Common myeloid progenitor, CD34-positive (primary cell): Measurements from ENCODE around the gene LCA5.

Experiments used
- CTCF ChIA-PET: fragments of 350-600 bp; sonication (Branson Sonifier 250); formaldehyde crosslinking; loops from one replicate; lab custom pipeline; 2021; ENCODE audit warnings: antibody characterized with exemption; lab: Charles Lee
- POLR2A ChIA-PET: fragments of 350-600 bp; sonication (Branson Sonifier 250); formaldehyde crosslinking; loops from one replicate; lab custom pipeline; 2021; ENCODE audit warnings: antibody characterized with exemption; lab: Charles Lee
- DNase-seq, 3 donors: peaks; one replicate each; pipeline versions ENCODE4 v3.0.0 to v3.0.0-alpha.2; 2013
- H3K27ac ChIP-seq, 2 experiments: 1 replicate in 1 of 2; 2 replicates in 1 of 2; pipeline ENCODE4 v1.7.0; 2013; ENCODE audit warnings: inconsistent platforms in 2 of 2, low read length in 2 of 2, mild to moderate bottlenecking in 2 of 2, low read depth in 1 of 2, moderate library complexity in 1 of 2; ENCODE audit not compliant: severe bottlenecking in 2 of 2, insufficient read depth in 1 of 2, poor library complexity in 1 of 2
- H3K27me3 ChIP-seq, 5 experiments: replicated peaks in 2 of 5; 1 replicate in 3 of 5; 2 replicates in 2 of 5; pipeline versions ENCODE4 v1.6.1 to v1.7.0; 2013; ENCODE audit warnings: low read length in 4 of 5, mild to moderate bottlenecking in 2 of 5, moderate library complexity in 2 of 5, inconsistent platforms in 1 of 5; ENCODE audit not compliant: insufficient read depth in 5 of 5, control insufficient read depth in 4 of 5
- H3K36me3 ChIP-seq, 4 experiments: 1 replicate in 2 of 4; 2 replicates in 2 of 4; pipeline versions ENCODE4 v1.6.1 to v1.7.0; 2013; ENCODE audit warnings: low read length in 3 of 4, control low read depth in 1 of 4, mild to moderate bottlenecking in 1 of 4; ENCODE audit not compliant: control insufficient read depth in 4 of 4, insufficient read depth in 4 of 4
- H3K4me1 ChIP-seq, 4 experiments: 1 replicate in 3 of 4; 2 replicates in 1 of 4; pipeline versions ENCODE4 v1.6.1 to v1.7.1; 2013; ENCODE audit warnings: low read length in 3 of 4, mild to moderate bottlenecking in 3 of 4, control low read depth in 1 of 4, inconsistent platforms in 1 of 4, moderate library complexity in 1 of 4; ENCODE audit not compliant: control insufficient read depth in 4 of 4, insufficient read depth in 4 of 4; ENCODE audit errors: control extremely low read depth in 1 of 4
- H3K4me3 ChIP-seq, 7 experiments: 1 replicate in 4 of 7; 2 replicates in 3 of 7; pipeline versions ENCODE4 v1.5.1 to v1.7.0; 2013; ENCODE audit warnings: mild to moderate bottlenecking in 7 of 7, low read length in 6 of 7, moderate library complexity in 6 of 7, inconsistent platforms in 2 of 7, low read depth in 2 of 7, control low read depth in 1 of 7; ENCODE audit not compliant: insufficient read depth in 4 of 7, control insufficient read depth in 1 of 7; ENCODE audit errors: extremely low read depth in 1 of 7
- H3K9me3 ChIP-seq, 5 experiments: 1 replicate in 4 of 5; 2 replicates in 1 of 5; pipeline versions ENCODE4 v1.6.1 to v1.7.1; 2013; ENCODE audit warnings: low read length in 4 of 5, mild to moderate bottlenecking in 2 of 5, inconsistent platforms in 1 of 5, low read depth in 1 of 5, moderate library complexity in 1 of 5; ENCODE audit not compliant: control insufficient read depth in 4 of 5, insufficient read depth in 2 of 5; ENCODE audit errors: control extremely low read depth in 1 of 5
- WGBS: methylation state at CpG from one replicate; pipeline ENCODE4 v1.1.5; 2013; ENCODE audit not compliant: insufficient coverage; 5-methylcytosine and 5-hydroxymethylcytosine counted together

Gene LCA5

GRCh38 chr6:79469376-79470246 is 67.6 kb downstream of the LCA5 start:
- Histone ChIP-seq H3K27ac (no peak overlapping the region), H3K36me3 (no peaks in the 10 kb centered on the region), H3K9me3 (no peaks in the 10 kb centered on the region), H3K4me3 (no peak overlapping the region), H3K27me3 (peaks cover 0 to 3% (median 0%) of the 10 kb centered on the region in 5 experiments), H3K4me1 (no peaks in the 10 kb centered on the region)
- ChIA-PET CTCF (no interaction called here), POLR2A (no interaction called here)
- DNase-seq = no peak
- WGBS = 93% methylated on average over 4 of the region's 5 CpGs

DNA sequence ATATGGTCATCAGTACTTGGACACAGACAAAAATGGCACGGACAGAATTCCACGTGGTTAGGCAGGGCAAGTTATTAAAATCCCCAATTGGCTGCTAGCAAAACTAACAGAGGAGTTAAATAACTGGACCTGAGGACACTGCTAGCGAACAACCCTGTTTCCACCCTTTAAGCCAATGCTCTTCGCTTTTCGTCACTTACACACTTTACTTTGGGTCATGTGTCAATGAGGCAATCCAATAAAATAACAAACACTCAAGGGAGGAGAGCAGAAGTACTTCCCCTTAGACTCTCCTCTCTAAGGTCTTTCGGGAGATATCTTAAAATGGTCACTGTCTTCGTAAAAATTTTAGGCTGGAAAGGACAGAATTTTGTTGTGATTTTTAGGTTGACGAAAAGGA is 68.6 kb downstream of the LCA5 start:
- no peaks in the 10 kb centered on the region for H3K36me3 ChIP-seq
- CTCF ChIA-PET = interaction anchor here (1.1 kb wide), 1 partner anchor 66 kb away, joined by 3 read pairs; no protein-coding TSS in a partner anchor
- H3K9me3 ChIP-seq = no peaks in the 10 kb centered on the region
- no peaks in the 10 kb centered on the region for H3K4me1 ChIP-seq
- POLR2A ChIA-PET = no interaction called here
- DNase-seq = no peak
- H3K27ac ChIP-seq = no peak overlapping the region
- H3K27me3 ChIP-seq = peaks cover 0 to 3% (median 0%) of the 10 kb centered on the region in 5 experiments
- WGBS = 83% methylated on average over 7 of the region's 8 CpGs
- no peak overlapping the region for H3K4me3 ChIP-seq

GRCh38 chr6:79468116-79468515 is 69.1 kb downstream of the LCA5 start:
- WGBS = 63% methylated on average over 1 of the region's 2 CpGs

DNA sequence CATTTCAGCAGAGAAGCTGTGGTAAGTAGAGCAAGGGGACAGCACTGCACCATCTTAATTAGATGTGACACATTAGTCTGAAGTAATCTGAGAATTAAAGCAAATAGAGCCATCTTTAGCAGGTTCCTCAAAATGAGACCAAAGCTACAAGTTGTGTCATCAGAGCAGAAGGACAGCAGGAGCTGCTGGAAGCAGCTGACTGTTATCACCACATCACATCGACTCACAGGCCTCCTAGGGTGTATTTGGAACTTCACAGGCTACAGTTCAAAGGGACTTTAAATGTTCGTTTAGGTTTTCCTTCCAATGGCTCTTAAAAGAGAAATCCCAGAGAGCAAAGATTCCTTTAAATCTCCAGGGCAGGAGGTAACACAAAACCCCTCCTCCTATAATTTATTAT is 69.5 kb downstream of the LCA5 start:
- H3K4me3 ChIP-seq = no peak overlapping the region
- peaks cover 0 to 3% (median 0%) of the 10 kb centered on the region in 5 experiments for H3K27me3 ChIP-seq
- peak; percentile 42 to 89 (median 80) for DNase-seq
- no peak overlapping the region for H3K27ac ChIP-seq
- WGBS = no CpG with 5 or more reads among the region's 2 CpGs
- ChIA-PET POLR2A (no interaction called here), CTCF (interaction anchor here (0.7 to 1.1 kb wide), 4 partner anchors 10 to 67 kb away, joined by 3 to 4 read pairs (median 3); no protein-coding TSS in a partner anchor)
- no peaks in the 10 kb centered on the region for H3K9me3 ChIP-seq
- no peaks in the 10 kb centered on the region for H3K4me1 ChIP-seq
- H3K36me3 ChIP-seq = no peaks in the 10 kb centered on the region

More at GRCh38 chr6:79468116-79468515, 69.1 kb downstream of the LCA5 start:
- H3K9me3 ChIP-seq = no peaks in the 10 kb centered on the region
- H3K4me1 ChIP-seq = no peaks in the 10 kb centered on the region
- POLR2A ChIA-PET = no interaction called here
- CTCF ChIA-PET = interaction anchor here (1.1 kb wide), 1 partner anchor 67 kb away, joined by 3 read pairs; no protein-coding TSS in a partner anchor
- H3K4me3 ChIP-seq = no peak overlapping the region
- no peak overlapping the region for H3K27ac ChIP-seq
- peaks cover 0 to 3% (median 0%) of the 10 kb centered on the region in 5 experiments for H3K27me3 ChIP-seq
- DNase-seq = no peak
- H3K36me3 ChIP-seq = no peaks in the 10 kb centered on the region

DNA sequence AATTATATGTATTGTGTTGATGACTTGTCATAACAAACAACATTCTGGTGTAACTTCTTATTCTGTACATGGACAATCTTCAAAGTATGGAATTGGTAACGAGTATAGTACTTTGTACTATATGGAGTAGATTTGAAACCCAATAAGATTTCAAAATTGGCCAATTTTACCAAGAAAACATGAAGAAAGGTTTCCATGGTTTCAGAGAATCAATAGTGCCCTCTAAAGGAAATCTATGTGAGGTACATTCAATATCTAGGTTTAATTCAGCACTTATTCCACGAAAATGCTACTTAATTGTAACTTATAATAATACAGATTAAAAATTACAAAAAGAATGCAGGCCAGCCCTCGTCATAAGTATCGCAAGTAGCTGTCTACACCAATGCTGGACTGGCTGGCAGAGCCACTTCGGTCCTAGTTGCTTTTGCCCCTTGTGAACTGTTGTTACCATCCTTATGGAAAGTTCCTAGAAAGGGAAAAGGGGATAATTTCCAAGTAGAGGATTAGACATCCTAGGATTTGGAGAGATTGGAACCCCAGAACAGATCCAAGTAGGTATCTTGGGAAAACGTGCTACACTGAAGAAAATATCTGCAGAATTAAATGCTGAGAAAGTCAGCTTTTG is 70.9 kb downstream of the LCA5 start:
- 0% methylated on average over 1 of the region's 6 CpGs for WGBS
- no peak overlapping the region for H3K27ac ChIP-seq
- no peaks in the 10 kb centered on the region for H3K36me3 ChIP-seq
- ChIA-PET POLR2A (no interaction called here), CTCF (interaction anchor here (0.9 kb wide), 1 partner anchor 15 kb away, joined by 3 read pairs; no protein-coding TSS in a partner anchor)
- no peak overlapping the region for H3K4me3 ChIP-seq
- no peaks in the 10 kb centered on the region for H3K4me1 ChIP-seq
- H3K27me3 ChIP-seq = peaks cover 0 to 3% (median 0%) of the 10 kb centered on the region in 5 experiments
- DNase-seq = peak; percentile 28 to 53 (median 50)
- no peaks in the 10 kb centered on the region for H3K9me3 ChIP-seq

DNA sequence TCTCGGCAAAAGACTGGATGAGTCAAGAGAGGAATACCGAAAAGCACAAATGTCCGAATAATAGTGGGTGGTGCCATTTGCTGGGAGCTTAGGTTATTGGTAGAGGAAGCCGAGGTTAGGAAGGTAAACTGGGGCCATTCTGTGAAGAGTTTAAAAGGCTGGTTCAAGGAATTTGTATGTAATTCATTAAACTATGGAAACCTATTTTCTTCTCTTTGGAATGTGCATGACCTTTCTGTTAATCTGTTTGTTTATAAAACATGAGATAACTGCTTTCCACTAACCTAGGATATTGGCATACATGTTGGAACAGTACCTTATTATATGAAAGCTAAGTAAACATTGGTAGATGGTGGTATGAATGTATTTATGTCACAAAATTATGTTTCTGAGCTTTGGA is 71.8 kb downstream of the LCA5 start:
- DNase-seq = no peak
- Histone ChIP-seq H3K36me3 (no peaks in the 10 kb centered on the region), H3K9me3 (no peaks in the 10 kb centered on the region), H3K27ac (no peak overlapping the region), H3K4me3 (no peak overlapping the region), H3K27me3 (peaks cover 0 to 3% (median 0%) of the 10 kb centered on the region in 5 experiments), H3K4me1 (no peaks in the 10 kb centered on the region)
- ChIA-PET CTCF (interaction anchor here (0.7 to 0.9 kb wide), 2 partner anchors 14 to 18 kb away, joined by 3 read pairs; no protein-coding TSS in a partner anchor), POLR2A (no interaction called here)
- 100% methylated on average over 3 of the region's 4 CpGs for WGBS
